ENCODE results near the gene SCN2B. TPM values are rescaled to one million over a fixed set of nuclear protein-coding genes. Genes with fewer than 3 reads are reported as not detected.

Gene SCN2B
- total RNA-seq, 1 donor from 2014 or later: not detected

GRCh38 chr11:118154641-118155040 lies 21.8 kb downstream of the SCN2B start:
- DNase-seq (ENCODE audit: low read depth): no peak

- DNase-seq (ENCODE audit: low read depth): no peak
Observed at GRCh38 chr11:118153976-118154375, 22.5 kb downstream of the SCN2B start.

- DNase-seq (ENCODE audit: low read depth): no peak
Observed at GRCh38 chr11:118153516-118153915, 22.9 kb downstream of the SCN2B start.

GRCh38 chr11:118152552-118153471 lies 23.6 kb downstream of the SCN2B start, which contains the start of gene SCN4B:
Gene SCN4B, minus strand, starts transcription at chr11:118152823. Its CDS starts 150 bp downstream, at chr11:118152673.
- peak; percentile 21 for DNase-seq (ENCODE audit: low read depth)

GRCh38 chr11:118152020-118152551 lies 24.4 kb downstream of the SCN2B start:
- no peak for DNase-seq (ENCODE audit: low read depth)

GRCh38 chr11:118151431-118151830 lies 25.0 kb downstream of the SCN2B start:
- no peak for DNase-seq (ENCODE audit: low read depth)

GRCh38 chr11:118149493-118149892 lies 26.9 kb downstream of the SCN2B start:
- DNase-seq (ENCODE audit: low read depth): no peak

GRCh38 chr11:118148856-118149255 lies 27.6 kb downstream of the SCN2B start:
- no peak for DNase-seq (ENCODE audit: low read depth)

GRCh38 chr11:118148240-118148639 lies 28.2 kb downstream of the SCN2B start:
- DNase-seq (ENCODE audit: low read depth): no peak

- no peak for DNase-seq (ENCODE audit: low read depth)
Observed at GRCh38 chr11:118147502-118147901, 28.9 kb downstream of the SCN2B start.

- no peak for DNase-seq (ENCODE audit: low read depth)
Observed at GRCh38 chr11:118146554-118146953, 29.9 kb downstream of the SCN2B start.

- peak; percentile 66 for DNase-seq (ENCODE audit: low read depth)
Observed at GRCh38 chr11:118145285-118146227, 30.9 kb downstream of the SCN2B start.

- DNase-seq (ENCODE audit: low read depth): no peak
Observed at GRCh38 chr11:118144301-118145268, 31.9 kb downstream of the SCN2B start.

- DNase-seq (ENCODE audit: low read depth): no peak
Observed at GRCh38 chr11:118143661-118144185, 32.7 kb downstream of the SCN2B start.

- no peak for DNase-seq (ENCODE audit: low read depth)
Observed at GRCh38 chr11:118142809-118143208, 33.6 kb downstream of the SCN2B start.

GRCh38 chr11:118142081-118142480 lies 34.4 kb downstream of the SCN2B start:
- no peak for DNase-seq (ENCODE audit: low read depth)

- DNase-seq (ENCODE audit: low read depth): no peak
Observed at GRCh38 chr11:118139578-118139977, 36.9 kb downstream of the SCN2B start.

GRCh38 chr11:118138839-118139420 lies 37.5 kb downstream of the SCN2B start:
- DNase-seq (ENCODE audit: low read depth): no peak

GRCh38 chr11:118136801-118137200 lies 39.6 kb downstream of the SCN2B start:
- DNase-seq (ENCODE audit: low read depth): no peak

- DNase-seq (ENCODE audit: low read depth): no peak
Observed at GRCh38 chr11:118136341-118136740, 40.1 kb downstream of the SCN2B start.

Measured in myocyte (in vitro differentiated cells).